A673 (cell line): ENCODE results near the gene USP48.

Experiments used
- EZH2 ChIP-seq: fragments of 200-600 bp; sonication (generic); IDR thresholded peaks from 2 replicates; pipeline ENCODE4 v1.6.1; 2017; ENCODE audit warnings: borderline replicate concordance, low read depth, mild to moderate bottlenecking, mixed read lengths, antibody characterized with exemption, low read length; ENCODE audit not compliant: poor library complexity, severe bottlenecking
- TF ChIP-seq, protein P1 (sequence below): fragments of 300-800, 200-600 bp; sonication (generic); conservative IDR thresholded peaks from 2 replicates; pipeline ENCODE4 v1.5.1; 2017; ENCODE audit warnings: low read depth, mild to moderate bottlenecking, antibody characterized with exemption, low read length, moderate library complexity, mixed read lengths

DNA sequence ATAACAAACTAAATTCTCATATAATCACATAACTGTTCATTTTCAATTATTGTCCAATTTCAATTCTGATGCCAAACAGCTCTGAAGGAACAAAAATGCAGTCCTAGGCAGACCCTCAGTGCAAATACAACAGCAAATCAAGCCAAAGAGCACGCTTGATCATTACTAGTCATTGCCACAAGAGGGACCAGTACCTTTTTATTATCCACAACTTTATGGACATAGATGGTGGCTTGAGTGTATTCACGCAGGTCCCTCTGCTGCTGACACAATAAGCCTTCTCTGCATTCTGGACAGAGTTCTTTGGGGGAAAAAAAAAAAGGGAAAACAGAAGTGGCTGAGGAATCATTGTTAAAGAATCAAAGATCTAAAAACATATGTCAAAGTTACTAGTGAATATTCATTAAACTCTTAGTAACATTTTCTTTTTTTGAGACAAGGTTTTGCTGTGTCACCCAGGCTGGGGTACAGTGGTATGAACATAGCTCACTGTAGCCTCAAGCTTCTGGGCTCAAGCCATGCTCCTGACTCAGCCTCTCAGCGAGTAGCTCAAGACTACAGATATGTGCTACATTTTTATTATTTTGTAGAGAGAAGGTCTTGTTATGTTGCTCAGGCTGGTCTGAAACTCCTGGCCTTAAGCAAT is 79.5 kb downstream of the USP48 start:
- TF ChIP-seq, protein P1, sequence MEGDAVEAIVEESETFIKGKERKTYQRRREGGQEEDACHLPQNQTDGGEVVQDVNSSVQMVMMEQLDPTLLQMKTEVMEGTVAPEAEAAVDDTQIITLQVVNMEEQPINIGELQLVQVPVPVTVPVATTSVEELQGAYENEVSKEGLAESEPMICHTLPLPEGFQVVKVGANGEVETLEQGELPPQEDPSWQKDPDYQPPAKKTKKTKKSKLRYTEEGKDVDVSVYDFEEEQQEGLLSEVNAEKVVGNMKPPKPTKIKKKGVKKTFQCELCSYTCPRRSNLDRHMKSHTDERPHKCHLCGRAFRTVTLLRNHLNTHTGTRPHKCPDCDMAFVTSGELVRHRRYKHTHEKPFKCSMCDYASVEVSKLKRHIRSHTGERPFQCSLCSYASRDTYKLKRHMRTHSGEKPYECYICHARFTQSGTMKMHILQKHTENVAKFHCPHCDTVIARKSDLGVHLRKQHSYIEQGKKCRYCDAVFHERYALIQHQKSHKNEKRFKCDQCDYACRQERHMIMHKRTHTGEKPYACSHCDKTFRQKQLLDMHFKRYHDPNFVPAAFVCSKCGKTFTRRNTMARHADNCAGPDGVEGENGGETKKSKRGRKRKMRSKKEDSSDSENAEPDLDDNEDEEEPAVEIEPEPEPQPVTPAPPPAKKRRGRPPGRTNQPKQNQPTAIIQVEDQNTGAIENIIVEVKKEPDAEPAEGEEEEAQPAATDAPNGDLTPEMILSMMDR: peak; percentile 59
- TF ChIP-seq EZH2: no peak
